Transverse colon (tissue), 4 donors: ENCODE data around the gene GIPR. TPM values are rescaled to one million over a fixed set of nuclear protein-coding genes. Genes with fewer than 3 reads are reported as not detected.
"Not testable (repeated sequence)": the region's sequence is repeated elsewhere in the genome, so short reads cannot be mapped to it uniquely, and the experiment has no call there.

ENCODE experiments used
- DNase-seq: peaks from one replicate; pipeline ENCODE4 v3.0.0-alpha.2; 2019
- H3K27ac ChIP-seq, 4 donors: fragments of 200-600 bp; sonication (generic); 2 replicates each; pipeline ENCODE4 v1.5.1; 2016 to 2018; ENCODE audit warnings: inconsistent platforms in 4 of 4
- H3K27me3 ChIP-seq: fragments of 200-600 bp; sonication (generic); 2 replicates; pipeline ENCODE4 v1.5.1; 2017; ENCODE audit warnings: inconsistent platforms
- H3K36me3 ChIP-seq, 4 donors: fragments of 200-600 bp; sonication (generic); 2 replicates each; pipeline ENCODE4 v1.5.1; 2017 to 2019; ENCODE audit warnings: inconsistent platforms in 4 of 4
- H3K4me1 ChIP-seq, 4 donors: fragments of 200-600 bp; sonication (generic); 2 replicates each; pipeline ENCODE4 v1.5.1; 2017 to 2020; ENCODE audit warnings: inconsistent platforms in 4 of 4
- H3K4me3 ChIP-seq, 4 donors: fragments of 200-600 bp; sonication (generic); 1 replicate in 1 of 4; 2 replicates in 3 of 4; pipeline versions ENCODE4 v1.5.1 to v1.6.1; 2017 to 2019; ENCODE audit warnings: inconsistent platforms in 4 of 4
- H3K9me3 ChIP-seq, 2 donors: fragments of 200-600 bp; sonication (generic); 2 replicates each; pipeline ENCODE4 v1.5.1; 2017 to 2019; ENCODE audit warnings: inconsistent platforms in 2 of 2
- EP300 ChIP-seq: sonication (generic); formaldehyde crosslinking; IDR thresholded peaks from one replicate; pipeline ENCODE4 v1.6.1; 2017; ENCODE audit warnings: antibody characterized with exemption, low read depth
- POLR2A ChIP-seq: fragments of 450-650 bp; IDR thresholded peaks from one replicate; pipeline ENCODE4 v1.6.1; 2016; ENCODE audit warnings: antibody characterized with exemption, mild to moderate bottlenecking, moderate library complexity
- POLR2AphosphoS5 ChIP-seq, 3 donors: sonication (generic); formaldehyde crosslinking; IDR thresholded peaks; one replicate each; pipeline ENCODE4 v1.6.1; 2016; ENCODE audit warnings: antibody characterized with exemption in 3 of 3
- WGBS, 2 donors: methylation state at CpG; one replicate each; pipeline ENCODE4 v1.1.5; 2018; ENCODE audit warnings: low coverage in 1 of 2; 5-methylcytosine and 5-hydroxymethylcytosine counted together
- in situ Hi-C, 4 donors: fragments of 200-750 bp; cut with MboI; loops; one replicate each; pipeline versions ENCODE4 v1.15.0 to v1.15.1; 2017; ENCODE audit warnings: low sequenced_read_pairs in 3 of 4, low pct_ligation_motif_present in 1 of 4, low pct_unique_long_range_greater_than_20kb in 1 of 4
- intact Hi-C: fragments of 100-400 bp; cut with DNase I; formaldehyde crosslinking; loops from one replicate; pipeline ENCODE4 v1.15.1; 2023; ENCODE audit warnings: low total_unique reads
- total RNA-seq, 4 donors: library from RNA; depleted of rRNA; stranded (reverse); fragments of >200 nt; gene quantifications; one replicate each; pipeline ENCODE4 v1.1.0, GENCODE V29; 2016
- TF ChIP-seq, protein P1 (sequence below), 5 experiments: fragments of 200-600 bp in 3 of 5; fragments of 450-650 bp in 2 of 5; sonication (generic) in 3 of 5; IDR thresholded peaks; 1 replicate in 2 of 5; 2 replicates in 3 of 5; pipeline ENCODE4 v1.5.1; 2016 to 2017; ENCODE audit warnings: antibody characterized with exemption in 5 of 5, inconsistent platforms in 3 of 5, mild to moderate bottlenecking in 2 of 5, moderate library complexity in 1 of 5

Gene GIPR
- 10 to 100 TPM; 10.1 to 40.4 (median 14.1) TPM for total RNA-seq

DNA sequence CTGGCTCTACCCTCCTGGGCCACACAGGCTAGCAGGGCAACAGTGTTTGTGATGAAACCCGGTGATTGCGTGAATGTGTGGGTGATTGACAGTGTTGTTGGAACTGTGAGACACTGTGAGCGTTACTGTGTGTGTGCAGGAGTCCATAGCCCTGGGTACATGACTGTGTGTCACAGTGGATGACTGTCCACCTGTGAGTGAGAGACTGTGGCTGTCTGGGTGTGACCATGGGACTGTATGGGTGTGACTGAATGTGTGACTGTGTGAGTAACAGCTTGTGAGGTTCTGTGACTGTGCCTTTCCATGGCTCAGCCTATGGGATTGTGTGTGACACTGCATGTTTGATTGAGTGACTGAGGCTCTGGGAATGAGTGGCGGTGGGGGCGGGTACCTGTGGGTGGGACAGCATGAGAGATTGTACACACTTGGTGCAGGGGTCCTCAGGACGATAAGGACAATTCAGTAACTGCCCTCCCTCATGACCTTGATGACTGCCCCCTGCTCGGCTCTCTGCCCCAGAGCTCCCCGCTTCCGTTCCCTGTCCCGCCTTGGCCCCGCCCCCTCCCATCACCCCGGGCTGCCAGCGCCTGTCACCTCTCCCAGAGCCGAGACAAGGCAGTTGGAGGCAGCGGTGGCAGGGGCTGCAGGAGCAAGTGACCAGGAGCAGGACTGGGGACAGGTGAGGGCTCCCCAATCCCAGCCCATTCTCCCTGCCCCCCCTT, at the start of gene GIPR:
Gene GIPR (plus strand): TSS at position 602 of the 722 bp plus-strand sequence. CDS start 1,300 bp downstream, outside the sequence.
- in situ Hi-C loops = no loop called here
- no peaks in the 10 kb centered on the region for H3K36me3 ChIP-seq
- intact Hi-C loops = no loop called here
- 12% methylated on average over 14 of the region's 15 CpGs; no CpG with 5 or more reads in 1 of the 2 donors for WGBS, 2 donors
- peak within 1 kb of the TSS; percentile 60 to 69 (median 64) for H3K27ac ChIP-seq
- no peaks in the 10 kb centered on the region for H3K9me3 ChIP-seq
- TF ChIP-seq POLR2A (peak; percentile 65), POLR2AphosphoS5 (IDR thresholded peaks at IDR 0.05) (peak in 2 of 3 donors; percentile 28 to 41), EP300 (no peak)
- TF ChIP-seq, protein P1, sequence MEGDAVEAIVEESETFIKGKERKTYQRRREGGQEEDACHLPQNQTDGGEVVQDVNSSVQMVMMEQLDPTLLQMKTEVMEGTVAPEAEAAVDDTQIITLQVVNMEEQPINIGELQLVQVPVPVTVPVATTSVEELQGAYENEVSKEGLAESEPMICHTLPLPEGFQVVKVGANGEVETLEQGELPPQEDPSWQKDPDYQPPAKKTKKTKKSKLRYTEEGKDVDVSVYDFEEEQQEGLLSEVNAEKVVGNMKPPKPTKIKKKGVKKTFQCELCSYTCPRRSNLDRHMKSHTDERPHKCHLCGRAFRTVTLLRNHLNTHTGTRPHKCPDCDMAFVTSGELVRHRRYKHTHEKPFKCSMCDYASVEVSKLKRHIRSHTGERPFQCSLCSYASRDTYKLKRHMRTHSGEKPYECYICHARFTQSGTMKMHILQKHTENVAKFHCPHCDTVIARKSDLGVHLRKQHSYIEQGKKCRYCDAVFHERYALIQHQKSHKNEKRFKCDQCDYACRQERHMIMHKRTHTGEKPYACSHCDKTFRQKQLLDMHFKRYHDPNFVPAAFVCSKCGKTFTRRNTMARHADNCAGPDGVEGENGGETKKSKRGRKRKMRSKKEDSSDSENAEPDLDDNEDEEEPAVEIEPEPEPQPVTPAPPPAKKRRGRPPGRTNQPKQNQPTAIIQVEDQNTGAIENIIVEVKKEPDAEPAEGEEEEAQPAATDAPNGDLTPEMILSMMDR (IDR thresholded peaks at IDR 0.05) = no peak
- H3K4me1 ChIP-seq = peaks cover 0 to 35% (median 30%) of the 10 kb centered on the region in 4 donors
- peaks cover 73% of the 10 kb centered on the region for H3K27me3 ChIP-seq
- H3K4me3 ChIP-seq = peak within 1 kb of the TSS; percentile 5 to 50 (median 37)
- DNase-seq = peak; percentile 84

DNA sequence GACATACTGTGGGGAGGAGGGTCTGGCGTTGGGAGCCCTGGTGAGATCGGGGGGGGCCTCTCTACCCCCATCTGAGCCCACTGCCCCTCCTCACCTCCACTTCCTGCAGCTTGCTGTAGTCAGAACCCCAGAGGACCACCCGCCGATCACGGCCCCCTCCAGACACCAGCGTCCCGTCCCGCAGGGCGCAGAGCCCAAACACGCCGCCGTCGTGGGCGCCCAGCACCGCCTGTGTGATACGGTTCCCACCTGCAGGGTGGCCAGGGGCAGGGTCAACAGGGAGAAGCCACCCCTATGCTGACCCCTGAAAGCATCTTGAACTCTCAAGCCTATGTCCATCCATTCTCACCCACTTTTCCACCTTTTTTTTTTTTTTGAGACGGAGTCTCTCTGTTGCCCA, 46.6 kb upstream of the GIPR start:
- in situ Hi-C loops (no loop called here), intact Hi-C loops (no loop called here)
- no peak for DNase-seq
- Histone ChIP-seq H3K4me1 (peaks cover 0 to 2% (median 0%) of the 10 kb centered on the region in 4 donors), H3K36me3 (peaks cover 0 to 11% (median 5%) of the 10 kb centered on the region in 4 donors), H3K27ac (no peak overlapping the region), H3K9me3 (no peaks in the 10 kb centered on the region), H3K27me3 (no peaks in the 10 kb centered on the region), H3K4me3 (no peak overlapping the region)
- TF ChIP-seq, protein P1 (IDR thresholded peaks at IDR 0.05) = no peak
- no peak for TF ChIP-seq POLR2AphosphoS5 (IDR thresholded peaks at IDR 0.05)
- TF ChIP-seq POLR2A = no peak
- TF ChIP-seq EP300 = no peak
- WGBS, 2 donors = 95 to 100% methylated on average over 1 to 17 of the region's 17 CpGs

- 89 to 100% methylated on average over 4 to 6 of the region's 6 CpGs for WGBS, 2 donors
- Histone ChIP-seq H3K27me3 (no peaks in the 10 kb centered on the region), H3K36me3 (peaks cover 0 to 11% (median 5%) of the 10 kb centered on the region in 4 donors), H3K9me3 (no peaks in the 10 kb centered on the region), H3K4me3 (no peak overlapping the region), H3K4me1 (no peaks in the 10 kb centered on the region), H3K27ac (no peak overlapping the region)
- intact Hi-C loops = no loop called here
- no peak for DNase-seq
- TF ChIP-seq POLR2AphosphoS5 (IDR thresholded peaks at IDR 0.05) (no peak), EP300 (no peak), POLR2A (no peak)
- TF ChIP-seq, protein P1 (IDR thresholded peaks at IDR 0.05) = no peak
- in situ Hi-C loops = no loop called here
Observed at GRCh38 chr19:45621976-45622503, 46.0 kb upstream of the GIPR start.

GRCh38 chr19:45623984-45624383, 44.0 kb upstream of the GIPR start:
- Histone ChIP-seq H3K27ac (no peak overlapping the region), H3K4me3 (no peak overlapping the region), H3K36me3 (peaks cover 0 to 20% (median 5%) of the 10 kb centered on the region in 4 donors), H3K9me3 (no peaks in the 10 kb centered on the region), H3K27me3 (no peaks in the 10 kb centered on the region), H3K4me1 (no peaks in the 10 kb centered on the region)
- intact Hi-C loops = no loop called here
- in situ Hi-C loops = no loop called here
- DNase-seq = no peak
- TF ChIP-seq POLR2A = no peak
- WGBS, 2 donors = 97 to 100% methylated on average over 1 of the region's 1 CpG

GRCh38 chr19:45628219-45628618, 39.8 kb upstream of the GIPR start:
- whole genome bisulfite sequencing, 2 donors = 94 to 100% methylated on average over 2 to 7 of the region's 7 CpGs

More at GRCh38 chr19:45628219-45628618, 39.8 kb upstream of the GIPR start:
- H3K27ac ChIP-seq, H3K4me1 ChIP-seq, intact Hi-C loops, DNase-seq, H3K27me3 ChIP-seq, H3K4me3 ChIP-seq, H3K9me3 ChIP-seq, in situ Hi-C loops: not testable (repeated sequence)
- H3K36me3 ChIP-seq = peaks cover 0 to 17% (median 4%) of the 10 kb centered on the region in 4 donors
